Measurements from ENCODE around the gene CDKN1B.

- no peak for TF ChIP-seq CTCF (IDR thresholded peaks at IDR 0.05)
- TF ChIP-seq POLR2AphosphoS5 (IDR thresholded peaks at IDR 0.05): no peak
Observed at GRCh38 chr12:12735301-12735700, 18.1 kb downstream of the CDKN1B start.
